SU-DHL-6 (cell line): ENCODE measurements around the gene PRKCA.

Experiments used
- CTCF ChIP-seq: fragments of 200-600 bp; sonication (generic); IDR thresholded peaks from one replicate; pipeline ENCODE4 v1.5.1; 2017; ENCODE audit warnings: antibody characterized with exemption, mild to moderate bottlenecking, low read length, moderate library complexity; ENCODE audit not compliant: insufficient read depth, poor library complexity, severe bottlenecking
- EZH2phosphoT487 ChIP-seq: fragments of 200-600 bp; sonication (generic), shearing (Covaris generic); conservative IDR thresholded peaks from 2 replicates; pipeline ENCODE4 v1.6.1; 2018; ENCODE audit warnings: mild to moderate bottlenecking, antibody characterized with exemption, low read length, moderate library complexity, mixed read lengths

- TF ChIP-seq CTCF (no peak), EZH2phosphoT487 (no peak)
These were observed 6.4 kb downstream of the PRKCA start for GRCh38 chr17:66308856-66309255.
